GM10248 (cell line): Measurements from ENCODE around the gene FYB1.

ENCODE experiments used
- CTCF ChIA-PET: fragments of 300-600 bp; sonication (Branson Sonifier 250); formaldehyde crosslinking; extraction: SDS; loops from one replicate; lab custom pipeline; 2021; ENCODE audit warnings: antibody characterized with exemption; lab: Yijun Ruan, JAX
- POLR2A ChIA-PET: fragments of 350-650 bp; sonication (Branson Sonifier 250); formaldehyde crosslinking; extraction: SDS; loops from one replicate; lab custom pipeline; 2020; ENCODE audit warnings: antibody characterized with exemption; lab: Yijun Ruan, JAX
- DNase-seq: peaks from one replicate; pipeline ENCODE4 v3.0.0; 2012; ENCODE audit errors: extremely low spot score
- CTCF ChIP-seq: IDR thresholded peaks from 2 replicates; pipeline ENCODE4 v1.5.1; 2012; ENCODE audit warnings: mild to moderate bottlenecking, low read depth; ENCODE audit errors: extremely low read depth, missing control alignments, control extremely low read depth

The FYB1 gene

GRCh38 chr5:39173069-39173468 lies 46.3 kb downstream of the FYB1 start:
- POLR2A ChIA-PET, result no interaction called here
- DNase-seq, result no peak
- CTCF ChIA-PET, result interaction anchor here (1.1 to 1.6 kb wide), 2 partner anchors 10 to 16 kb away, joined by 3 to 6 read pairs; no protein-coding TSS in a partner anchor
- TF ChIP-seq CTCF, result no peak

DNA sequence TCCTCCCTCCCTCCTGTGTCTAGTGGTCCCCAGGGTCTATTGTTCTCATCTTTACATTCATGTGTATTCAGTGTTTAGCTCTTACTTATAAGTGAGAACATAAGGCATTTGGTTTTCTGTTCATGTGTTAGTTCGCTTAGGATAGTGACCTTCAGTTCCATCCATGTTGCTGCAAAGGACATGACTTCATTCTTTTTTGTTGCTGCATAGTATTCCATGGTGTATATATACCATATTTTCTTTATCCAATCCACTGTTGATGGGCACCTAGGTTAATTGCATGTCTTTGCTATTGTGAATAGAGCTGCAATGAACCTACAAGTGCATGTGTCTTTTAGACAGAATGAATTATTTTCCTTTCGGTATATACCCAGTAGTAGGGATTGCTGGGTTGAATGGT lies 46.8 kb downstream of the FYB1 start:
- TF ChIP-seq CTCF, result no peak
- CTCF ChIA-PET, result interaction anchor here (1.1 to 1.6 kb wide), 2 partner anchors 10 to 17 kb away, joined by 3 to 6 read pairs; no protein-coding TSS in a partner anchor
- no peak for DNase-seq
- POLR2A ChIA-PET, result no interaction called here

DNA sequence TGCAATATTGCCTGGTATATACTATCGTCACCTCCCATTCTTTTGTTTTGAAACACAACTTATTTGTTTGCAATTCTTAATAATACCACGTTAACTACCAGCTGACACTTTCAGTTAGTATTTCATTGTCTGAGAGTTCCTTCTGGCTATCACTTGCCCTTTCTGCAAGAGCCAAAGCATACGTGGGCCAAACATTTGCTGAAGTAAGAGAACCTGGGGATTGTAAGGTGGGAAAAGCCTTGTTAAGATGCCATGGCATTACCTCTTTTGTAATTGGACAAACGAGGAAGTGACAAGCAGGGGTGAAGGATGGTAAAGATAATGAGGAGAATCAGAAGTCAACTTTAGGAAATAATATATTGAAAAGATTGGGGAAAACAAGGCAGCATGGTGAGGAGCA lies 47.7 kb downstream of the FYB1 start:
- POLR2A ChIA-PET, result no interaction called here
- CTCF ChIA-PET, result no interaction called here
- no peak for DNase-seq
- no peak for TF ChIP-seq CTCF

DNA sequence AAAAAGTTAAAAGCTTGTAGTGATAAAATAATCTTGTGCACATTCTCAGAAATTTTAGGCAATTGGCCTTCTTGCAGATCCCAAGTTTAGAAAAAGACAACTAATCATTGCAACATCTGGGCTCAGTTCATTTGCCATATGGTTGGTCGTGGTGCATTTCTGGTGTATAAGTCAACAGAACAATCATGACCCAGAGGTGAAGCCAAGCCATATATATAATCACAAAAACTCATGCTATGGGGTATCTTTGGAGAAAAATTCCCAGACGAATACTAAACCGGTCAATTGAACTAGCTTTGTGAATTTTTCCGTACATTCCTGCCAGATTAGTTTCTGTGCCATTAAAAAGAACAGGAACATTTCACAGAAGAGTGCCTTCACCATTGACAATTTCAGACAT lies 50.3 kb downstream of the FYB1 start:
- ChIA-PET CTCF (interaction anchor here (0.7 to 1.5 kb wide), 2 partner anchors 10 to 12 kb away, joined by 3 read pairs; no protein-coding TSS in a partner anchor), POLR2A (no interaction called here)
- DNase-seq, result no peak
- TF ChIP-seq CTCF, result no peak

DNA sequence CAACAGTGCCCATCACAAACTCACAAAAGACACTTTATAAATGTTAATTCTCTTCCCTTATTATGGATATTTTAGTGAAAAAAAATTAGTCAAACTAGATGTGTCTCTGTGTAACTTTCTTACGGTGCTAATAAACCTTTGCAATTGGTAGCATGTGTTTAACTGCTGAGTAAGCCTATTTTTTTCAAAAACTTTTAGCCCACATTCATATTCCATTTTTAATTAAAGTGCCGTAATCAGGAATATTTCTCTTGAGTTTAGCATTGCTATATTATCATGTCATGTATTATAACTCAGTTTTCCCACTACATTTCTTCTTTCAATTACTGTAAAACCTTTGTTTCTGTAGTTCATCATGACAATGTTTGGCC lies 51.4 kb downstream of the FYB1 start:
- DNase-seq, result no peak
- ChIA-PET CTCF (no interaction called here), POLR2A (no interaction called here)
- TF ChIP-seq CTCF, result no peak

DNA sequence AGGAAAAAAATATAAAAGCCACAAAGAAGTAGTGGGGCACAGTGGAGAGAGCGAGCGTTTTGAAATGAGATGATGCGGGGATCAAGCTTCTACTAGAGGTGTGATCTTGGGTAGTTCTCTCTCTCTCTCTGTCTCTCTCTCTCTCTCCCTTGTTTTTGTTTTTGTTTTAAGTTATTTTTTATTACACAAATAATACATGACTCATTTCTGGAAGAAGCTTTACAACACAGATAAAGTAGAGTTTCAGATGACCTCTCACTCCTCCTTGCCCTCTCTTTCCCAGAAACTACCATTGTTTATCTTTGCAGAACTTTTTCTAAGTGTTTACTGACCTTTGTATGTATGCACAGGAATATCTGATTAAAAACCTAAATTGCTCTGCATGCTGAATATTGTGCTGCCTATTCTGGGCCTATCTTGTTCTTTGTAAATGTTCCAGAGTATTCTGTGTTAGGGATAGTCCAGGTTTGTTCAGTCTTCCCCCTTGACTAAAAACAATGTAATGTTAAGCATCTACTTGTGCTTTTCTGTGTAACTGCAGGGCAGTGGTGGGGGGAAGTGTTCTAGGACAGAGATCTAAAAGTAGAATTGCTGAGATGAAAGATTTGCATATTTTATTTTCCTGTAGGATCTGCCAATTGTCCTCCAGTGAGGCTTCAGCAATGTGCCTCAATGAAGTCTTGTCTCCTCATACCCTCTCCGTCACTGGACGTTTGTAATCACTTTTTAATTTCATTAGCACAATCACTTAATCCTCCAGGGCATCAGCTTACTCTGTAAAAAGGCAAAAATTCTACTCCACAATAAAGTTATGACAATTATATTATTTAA lies 52.0 kb downstream of the FYB1 start:
- ChIA-PET CTCF (no interaction called here), POLR2A (no interaction called here)
- no peak for TF ChIP-seq CTCF
- no peak for DNase-seq
